ENCODE data around the gene IQCC. TPM values are rescaled to one million over a fixed set of nuclear protein-coding genes. Genes with fewer than 3 reads are reported as not detected.

IQCC gene
- polyA plus RNA-seq, 4 donors = 0.54 to 4.8 (median 1.8) TPM

GRCh38 chr1:32198237-32199042 is 7.0 kb upstream of the IQCC start:
- H3K4me3 ChIP-seq (ENCODE audit: low read depth in 1 of 3, low read length in 3 of 3) = no peak overlapping the region
- no peaks in the 10 kb centered on the region for H3K9me3 ChIP-seq (ENCODE audit: control insufficient read depth in 2 of 2, insufficient read depth in 1 of 2, low read depth in 1 of 2, low read length in 1 of 2)
- H3K4me1 ChIP-seq (ENCODE audit: control insufficient read depth in 3 of 3, insufficient read depth in 2 of 3, low read depth in 1 of 3, low read length in 2 of 3) = peaks cover 0 to 21% (median 0%) of the 10 kb centered on the region in 3 donors
- H3K36me3 ChIP-seq (ENCODE audit: control insufficient read depth in 3 of 3, insufficient read depth in 2 of 3, low read depth in 1 of 3, low read length in 3 of 3) = peaks cover 12 to 53% (median 19%) of the 10 kb centered on the region in 3 donors
- WGBS, 3 donors = 76 to 83% (median 80%) methylated on average over 3 of the region's 3 CpGs
- H3K27ac ChIP-seq (ENCODE audit: low read depth in 1 of 3, low read length in 2 of 3) = no peak overlapping the region
- no peaks in the 10 kb centered on the region for H3K27me3 ChIP-seq (ENCODE audit: control insufficient read depth in 3 of 3, insufficient read depth in 3 of 3, low read length in 3 of 3)
- FAIRE-seq (no peak), DNase-seq (no peak)

DNA sequence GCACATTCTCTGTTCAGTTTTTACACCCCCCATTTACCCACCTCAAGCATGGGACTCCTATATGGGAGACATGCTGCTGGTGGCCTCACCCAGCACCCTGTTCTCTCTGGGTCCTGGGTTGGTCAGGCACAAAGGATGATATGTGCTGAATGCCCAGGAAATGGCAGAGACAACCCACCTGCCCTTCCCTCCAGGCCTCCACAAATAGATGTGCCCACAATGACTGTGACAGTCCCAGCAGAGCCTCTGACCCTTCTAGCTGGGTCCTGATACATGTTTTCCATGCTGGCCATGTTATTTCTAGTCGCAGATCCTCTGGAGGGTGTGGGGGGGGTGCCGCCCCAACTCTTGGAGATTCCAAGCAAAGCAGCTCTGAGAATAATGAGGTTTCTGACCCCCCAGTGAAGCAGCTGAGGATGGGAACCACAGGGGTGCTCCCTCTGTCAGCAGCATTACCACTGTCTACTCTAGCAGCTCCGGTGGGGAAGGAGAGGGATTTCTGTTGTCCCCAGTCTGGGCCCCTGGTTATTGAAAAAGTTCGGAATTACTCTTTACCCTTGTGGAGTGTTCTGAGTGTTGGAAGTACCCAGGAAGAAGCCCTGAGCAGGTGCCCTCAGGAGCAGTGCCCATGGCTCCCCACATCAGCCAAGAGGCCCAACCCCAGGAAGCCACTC is 6.3 kb upstream of the IQCC start:
- Histone ChIP-seq H3K36me3 (ENCODE audit: control insufficient read depth in 3 of 3, insufficient read depth in 2 of 3, low read depth in 1 of 3, low read length in 3 of 3) (peaks cover 10 to 45% (median 14%) of the 10 kb centered on the region in 3 donors), H3K4me3 (ENCODE audit: low read depth in 1 of 3, low read length in 3 of 3) (no peak overlapping the region), H3K4me1 (ENCODE audit: control insufficient read depth in 3 of 3, insufficient read depth in 2 of 3, low read depth in 1 of 3, low read length in 2 of 3) (peaks cover 0 to 21% (median 0%) of the 10 kb centered on the region in 3 donors), H3K9me3 (ENCODE audit: control insufficient read depth in 2 of 2, insufficient read depth in 1 of 2, low read depth in 1 of 2, low read length in 1 of 2) (no peaks in the 10 kb centered on the region), H3K27ac (ENCODE audit: low read depth in 1 of 3, low read length in 2 of 3) (peak overlapping the region in 2 of 3 donors; percentile 14 to 80), H3K27me3 (ENCODE audit: control insufficient read depth in 3 of 3, insufficient read depth in 3 of 3, low read length in 3 of 3) (no peaks in the 10 kb centered on the region)
- WGBS, 3 donors = 72 to 82% (median 73%) methylated on average over 4 of the region's 4 CpGs
- DNase-seq (no peak), FAIRE-seq (no peak)

GRCh38 chr1:32199717-32200072 is 5.8 kb upstream of the IQCC start:
- Histone ChIP-seq H3K4me3 (ENCODE audit: low read depth in 1 of 3, low read length in 3 of 3) (no peak overlapping the region), H3K36me3 (ENCODE audit: control insufficient read depth in 3 of 3, insufficient read depth in 2 of 3, low read depth in 1 of 3, low read length in 3 of 3) (peaks cover 9 to 42% (median 9%) of the 10 kb centered on the region in 3 donors), H3K9me3 (ENCODE audit: control insufficient read depth in 2 of 2, insufficient read depth in 1 of 2, low read depth in 1 of 2, low read length in 1 of 2) (no peaks in the 10 kb centered on the region), H3K4me1 (ENCODE audit: control insufficient read depth in 3 of 3, insufficient read depth in 2 of 3, low read depth in 1 of 3, low read length in 2 of 3) (peaks cover 0 to 21% (median 0%) of the 10 kb centered on the region in 3 donors), H3K27me3 (ENCODE audit: control insufficient read depth in 3 of 3, insufficient read depth in 3 of 3, low read length in 3 of 3) (no peaks in the 10 kb centered on the region), H3K27ac (ENCODE audit: low read depth in 1 of 3, low read length in 2 of 3) (peak overlapping the region in 2 of 3 donors; percentile 75 to 80)
- DNase-seq (no peak), FAIRE-seq (no peak)
- 47 to 56% (median 54%) methylated on average over 6 of the region's 6 CpGs for WGBS, 3 donors

GRCh38 chr1:32200226-32201010 is 5.1 kb upstream of the IQCC start, which contains the start of gene CCDC28B:
Gene CCDC28B, plus strand, starts transcription at chr1:32200595. Its CDS starts 1,341 bp downstream, at chr1:32201936.
- DNase-seq (peak; percentile 44 to 72), FAIRE-seq (no peak)
- WGBS, 3 donors = 0 to 2% (median 1%) methylated on average over 32 to 34 of the region's 34 CpGs
- Histone ChIP-seq H3K36me3 (ENCODE audit: control insufficient read depth in 3 of 3, insufficient read depth in 2 of 3, low read depth in 1 of 3, low read length in 3 of 3) (peaks cover 2 to 35% (median 3%) of the 10 kb centered on the region in 3 donors), H3K9me3 (ENCODE audit: control insufficient read depth in 2 of 2, insufficient read depth in 1 of 2, low read depth in 1 of 2, low read length in 1 of 2) (no peaks in the 10 kb centered on the region), H3K27ac (ENCODE audit: low read depth in 1 of 3, low read length in 2 of 3) (peak within 1 kb of the TSS in 2 of 3 donors; percentile 75 to 80), H3K27me3 (ENCODE audit: control insufficient read depth in 3 of 3, insufficient read depth in 3 of 3, low read length in 3 of 3) (no peaks in the 10 kb centered on the region), H3K4me1 (ENCODE audit: control insufficient read depth in 3 of 3, insufficient read depth in 2 of 3, low read depth in 1 of 3, low read length in 2 of 3) (peaks cover 0 to 24% (median 0%) of the 10 kb centered on the region in 3 donors), H3K4me3 (ENCODE audit: low read depth in 1 of 3, low read length in 3 of 3) (peak within 1 kb of the TSS; percentile 21 to 59 (median 49))

- peak overlapping the region in 2 of 3 donors; percentile 75 to 80 for H3K27ac ChIP-seq (ENCODE audit: low read depth in 1 of 3, low read length in 2 of 3)
- peak overlapping the region in 2 of 3 donors; percentile 49 to 59 for H3K4me3 ChIP-seq (ENCODE audit: low read depth in 1 of 3, low read length in 3 of 3)
- no peaks in the 10 kb centered on the region for H3K27me3 ChIP-seq (ENCODE audit: control insufficient read depth in 3 of 3, insufficient read depth in 3 of 3, low read length in 3 of 3)
- 3 to 5% (median 3%) methylated on average over 26 of the region's 26 CpGs for WGBS, 3 donors
- H3K4me1 ChIP-seq (ENCODE audit: control insufficient read depth in 3 of 3, insufficient read depth in 2 of 3, low read depth in 1 of 3, low read length in 2 of 3) = peaks cover 0 to 28% (median 2%) of the 10 kb centered on the region in 3 donors
- no peak for FAIRE-seq
- peak; percentile 48 to 72 for DNase-seq
- no peaks in the 10 kb centered on the region for H3K9me3 ChIP-seq (ENCODE audit: control insufficient read depth in 2 of 2, insufficient read depth in 1 of 2, low read depth in 1 of 2, low read length in 1 of 2)
- peaks cover 0 to 27% (median 2%) of the 10 kb centered on the region in 3 donors for H3K36me3 ChIP-seq (ENCODE audit: control insufficient read depth in 3 of 3, insufficient read depth in 2 of 3, low read depth in 1 of 3, low read length in 3 of 3)
These were observed 4.2 kb upstream of the IQCC start for GRCh38 chr1:32201011-32201855.

- DNase-seq (peak in 1 of 2 donors; percentile 19), FAIRE-seq (no peak)
- Histone ChIP-seq H3K4me3 (ENCODE audit: low read depth in 1 of 3, low read length in 3 of 3) (peak overlapping the region; percentile 57 to 82 (median 63)), H3K27me3 (ENCODE audit: control insufficient read depth in 3 of 3, insufficient read depth in 3 of 3, low read length in 3 of 3) (no peaks in the 10 kb centered on the region), H3K27ac (ENCODE audit: low read depth in 1 of 3, low read length in 2 of 3) (no peak overlapping the region), H3K36me3 (ENCODE audit: control insufficient read depth in 3 of 3, insufficient read depth in 2 of 3, low read depth in 1 of 3, low read length in 3 of 3) (peaks cover 0 to 15% (median 0%) of the 10 kb centered on the region in 3 donors), H3K9me3 (ENCODE audit: control insufficient read depth in 2 of 2, insufficient read depth in 1 of 2, low read depth in 1 of 2, low read length in 1 of 2) (no peaks in the 10 kb centered on the region), H3K4me1 (ENCODE audit: control insufficient read depth in 3 of 3, insufficient read depth in 2 of 3, low read depth in 1 of 3, low read length in 2 of 3) (peaks cover 0 to 25% (median 4%) of the 10 kb centered on the region in 3 donors)
- WGBS, 3 donors = 18 to 30% (median 28%) methylated on average over 23 to 26 of the region's 26 CpGs
These were observed 519 bp upstream of the IQCC start for GRCh38 chr1:32204943-32205361.

DNA sequence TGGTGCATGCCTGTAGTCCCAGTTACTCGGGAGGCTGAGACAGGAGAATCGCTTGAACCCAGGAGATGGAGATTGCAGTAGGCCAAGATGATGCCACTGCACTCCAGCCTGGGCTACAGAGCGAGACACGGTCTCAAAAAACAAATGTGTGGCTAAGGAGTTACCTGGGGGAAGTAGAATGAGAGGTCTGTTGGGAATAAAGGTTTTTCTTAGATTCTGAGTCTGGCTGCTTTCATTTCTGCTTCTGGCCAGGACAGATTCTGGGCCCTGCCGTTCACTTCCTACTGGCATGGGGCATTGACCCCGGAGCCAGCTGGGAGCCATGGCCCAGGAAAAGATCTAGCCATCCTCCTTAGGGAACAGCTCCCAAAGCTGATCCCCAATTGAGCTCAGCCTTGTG is 3.0 kb downstream of the IQCC start:
- H3K36me3 ChIP-seq (ENCODE audit: control insufficient read depth in 3 of 3, insufficient read depth in 2 of 3, low read depth in 1 of 3, low read length in 3 of 3) = peaks cover 0 to 26% (median 0%) of the 10 kb centered on the region in 3 donors
- DNase-seq (no peak), FAIRE-seq (no peak)
- peaks cover 0 to 17% (median 4%) of the 10 kb centered on the region in 3 donors for H3K4me1 ChIP-seq (ENCODE audit: control insufficient read depth in 3 of 3, insufficient read depth in 2 of 3, low read depth in 1 of 3, low read length in 2 of 3)
- H3K9me3 ChIP-seq (ENCODE audit: control insufficient read depth in 2 of 2, insufficient read depth in 1 of 2, low read depth in 1 of 2, low read length in 1 of 2) = no peaks in the 10 kb centered on the region
- 69 to 76% (median 75%) methylated on average over 5 to 6 of the region's 6 CpGs for WGBS, 3 donors
- H3K4me3 ChIP-seq (ENCODE audit: low read depth in 1 of 3, low read length in 3 of 3) = no peak overlapping the region
- peak overlapping the region; percentile 34 to 78 (median 72) for H3K27ac ChIP-seq (ENCODE audit: low read depth in 1 of 3, low read length in 2 of 3)
- no peaks in the 10 kb centered on the region for H3K27me3 ChIP-seq (ENCODE audit: control insufficient read depth in 3 of 3, insufficient read depth in 3 of 3, low read length in 3 of 3)
